HTR-8/SVneo (cell line): ENCODE measurements around the gene HEPN1.

ENCODE experiments used
- DNase-seq: peaks from one replicate; pipeline ENCODE4 v3.0.0; 2011; ENCODE audit warnings: low spot score, mixed read lengths; ENCODE audit not compliant: insufficient read length
- FAIRE-seq: peaks from 2 replicates; lab custom pipeline; 2011; peaks lifted over from hg19 to GRCh38; lab: Jason Lieb, UNC

HEPN1 gene

GRCh38 chr11:124918950-124919349, at the start of gene HEPN1:
TSS of gene HEPN1 (plus strand) at chr11:124919250.
- FAIRE-seq = no peak
- DNase-seq = no peak

- FAIRE-seq (no peak), DNase-seq (no peak)
Observed at GRCh38 chr11:124869331-124869730, 49.7 kb upstream of the HEPN1 start.

- DNase-seq = no peak
- no peak for FAIRE-seq
Observed at GRCh38 chr11:124869856-124870387, 49.1 kb upstream of the HEPN1 start.

- DNase-seq (no peak), FAIRE-seq (no peak)
Observed at GRCh38 chr11:124870430-124870829, 48.6 kb upstream of the HEPN1 start.

GRCh38 chr11:124872280-124872679, 46.8 kb upstream of the HEPN1 start:
- no peak for FAIRE-seq
- DNase-seq = no peak

- FAIRE-seq = no peak
- no peak for DNase-seq
Observed at GRCh38 chr11:124872741-124873140, 46.3 kb upstream of the HEPN1 start.

GRCh38 chr11:124873951-124874350, 45.1 kb upstream of the HEPN1 start:
- FAIRE-seq (no peak), DNase-seq (no peak)

- no peak for FAIRE-seq
- no peak for DNase-seq
Observed at GRCh38 chr11:124874571-124875255, 44.3 kb upstream of the HEPN1 start.

GRCh38 chr11:124875401-124875800, 43.6 kb upstream of the HEPN1 start:
- FAIRE-seq (no peak), DNase-seq (no peak)

GRCh38 chr11:124875943-124876817, 42.9 kb upstream of the HEPN1 start:
- FAIRE-seq (no peak), DNase-seq (peak; percentile 85)

GRCh38 chr11:124876818-124877630, 42.0 kb upstream of the HEPN1 start:
- FAIRE-seq = no peak
- DNase-seq = no peak

GRCh38 chr11:124877631-124877909, 41.5 kb upstream of the HEPN1 start:
- FAIRE-seq (no peak), DNase-seq (no peak)

- FAIRE-seq = no peak
- DNase-seq = no peak
Observed at GRCh38 chr11:124877910-124878758, 40.9 kb upstream of the HEPN1 start.

- DNase-seq (no peak), FAIRE-seq (no peak)
Observed at GRCh38 chr11:124878759-124879492, 40.1 kb upstream of the HEPN1 start.

GRCh38 chr11:124879493-124880289, 39.4 kb upstream of the HEPN1 start:
- FAIRE-seq (no peak), DNase-seq (no peak)

GRCh38 chr11:124880290-124880611, 38.8 kb upstream of the HEPN1 start:
- DNase-seq = no peak
- no peak for FAIRE-seq

- DNase-seq (no peak), FAIRE-seq (no peak)
Observed at GRCh38 chr11:124880958-124881357, 38.1 kb upstream of the HEPN1 start.

- no peak for FAIRE-seq
- no peak for DNase-seq
Observed at GRCh38 chr11:124882339-124883071, 36.5 kb upstream of the HEPN1 start.
